ENCODE results near the gene TPR. TPM values are rescaled to one million over a fixed set of nuclear protein-coding genes. Genes with fewer than 3 reads are reported as not detected.

The TPR gene
- 102 and 104 TPM in 2 replicates for total RNA-seq (2021; fragmentation: NEBNext Ultra II Directional; extraction: Animal tissue kit (Norgen Biotek cat#: 25700))
- 51.4 and 57.1 TPM in 2 replicates for polyA plus RNA-seq (2011; rRNA removed)
- polyA plus RNA-seq (2011; cell fraction: cytosol; rRNA removed): 51.5 TPM
- polyA plus RNA-seq (2011; cell fraction: nucleus; rRNA removed): 186 TPM
- polyA plus RNA-seq (2012, experiment 1 of 2): 59.9 to 75.0 TPM (median 73.5 TPM) in 4 replicates
- polyA plus RNA-seq (2012, experiment 2 of 2): 2.5 TPM
- 58.7 TPM for polyA plus RNA-seq (2013, experiment 1 of 2)
- 54.6 TPM for polyA plus RNA-seq (2013, experiment 2 of 2)
- 155 TPM in 2 replicates for polyA minus RNA-seq (2011; rRNA and poly(A)+ RNA removed)
- polyA minus RNA-seq (2011; cell fraction: cytosol; rRNA and poly(A)+ RNA removed): 59.2 TPM
- polyA minus RNA-seq (2011; cell fraction: nucleus; rRNA and poly(A)+ RNA removed): 172 TPM
- long read RNA-seq, experiment 1, partial matches to known transcripts: 33 of 41 reads
- long read RNA-seq, experiment 1, other reads (novel, unspliced or antisense): 8 of 41 reads
- long read RNA-seq, experiment 2, partial matches to known transcripts: 20 of 20 reads
- long read RNA-seq, experiment 2, other reads (novel, unspliced or antisense): 0 of 20 reads

- peak within 1 kb of the TSS; percentile 95 for H4K91ac ChIP-seq (replicated peaks; ENCODE audit: insufficient read length, low read length)
- peak within 1 kb of the TSS; percentile 96 for H3K27ac ChIP-seq (ENCODE audit: low read depth, low read length)
- ChIA-PET POLR2A (ENCODE audit: partially characterized antibody) (interaction anchor here (0.7 to 1.1 kb wide), 11 partner anchors 13 to 262 kb away, joined by 3 to 5 read pairs (median 4); no protein-coding TSS in a partner anchor), CTCF (ENCODE audit: partially characterized antibody) (interaction anchor here (0.5 to 1.9 kb wide), 20 partner anchors 9 to 784 kb away, joined by 3 to 7 read pairs (median 4); no protein-coding TSS in a partner anchor)
- no peaks in the 10 kb centered on the region for H3K23me2 ChIP-seq (ENCODE audit: low read depth, low read length)
- FAIRE-seq (peak; percentile 95), DNase-seq (ENCODE audit: low read depth in 1 of 2, low spot score in 2 of 2) (peak; percentile 95 to 97)
- H4K20me1 ChIP-seq (replicated peaks in 1 of 2; ENCODE audit: control insufficient read depth in 1 of 2, insufficient read depth in 2 of 2, low read length in 2 of 2): no peaks in the 10 kb centered on the region
- peak within 1 kb of the TSS; percentile 83 to 99 (median 96) for H3K4me3 ChIP-seq (ENCODE audit: extremely low read depth in 1 of 4, insufficient read depth in 2 of 4, low read depth in 3 of 4, low read length in 4 of 4)
- H2BK20ac ChIP-seq (ENCODE audit: low read length): no peak within 1 kb of the TSS
- peak within 1 kb of the TSS; percentile 88 for H2BK12ac ChIP-seq (ENCODE audit: low read depth, low read length)
- peak within 1 kb of the TSS; percentile 84 for H3K4ac ChIP-seq (replicated peaks; ENCODE audit: insufficient read length, low read depth, low read length)
- peaks cover 2 to 34% (median 12%) of the 10 kb centered on the region in 4 experiments; a peak in 5 of 8 replicates for H3K36me3 ChIP-seq (ENCODE audit: control insufficient read depth in 2 of 4, insufficient read depth in 4 of 4, low read length in 3 of 4)
- H3K9me3 ChIP-seq (ENCODE audit: insufficient read depth in 2 of 2, low read depth in 1 of 2, low read length in 1 of 2): no peaks in the 10 kb centered on the region
- peak within 1 kb of the TSS; percentile 95 for H2AFZ ChIP-seq (ENCODE audit: low read length)
- no peak within 1 kb of the TSS for H3K23ac ChIP-seq (ENCODE audit: insufficient read length)
- peak within 1 kb of the TSS; percentile 96 for H3K56ac ChIP-seq (replicated peaks; ENCODE audit: insufficient read length, low read depth, low read length)
- H3K18ac ChIP-seq (ENCODE audit: extremely low read depth, low read length): peak within 1 kb of the TSS; percentile 98
- H3K4me2 ChIP-seq (ENCODE audit: insufficient read depth in 1 of 2, low read depth in 2 of 2, low read length in 2 of 2): peak within 1 kb of the TSS; percentile 73 to 78
- 0 out of 2 replicates have a peak, but pooled peaks cover 2% of the 10 kb centered on the region for H3K79me1 ChIP-seq (ENCODE audit: low read depth, low read length)
- peak within 1 kb of the TSS; percentile 98 for H2BK5ac ChIP-seq (ENCODE audit: low read depth, low read length)
- H2BK120ac ChIP-seq (replicated peaks; ENCODE audit: low read depth, low read length): peak within 1 kb of the TSS; percentile 79
- peaks cover 3 to 70% of the 10 kb centered on the region in 2 experiments for H3K79me2 ChIP-seq (ENCODE audit: control insufficient read depth in 1 of 2, insufficient read depth in 2 of 2, low read length in 2 of 2)
- whole genome bisulfite sequencing, 2 experiments (ENCODE audit: extremely low coverage in 1 of 2, insufficient coverage in 1 of 2, insufficient read length in 1 of 2, insufficient replicate concordance in 2 of 2, low coverage in 1 of 2, low lambda C conversion rate in 2 of 2, missing lambda C conversion rate in 1 of 2): 1% methylated on average over 58 of the region's 60 CpGs; no CpG with 5 or more reads in 1 of the 2 experiments
- no peak within 1 kb of the TSS for H2AK5ac ChIP-seq (ENCODE audit: low read depth, low read length)
- H3K9ac ChIP-seq (replicated peaks in 1 of 4; ENCODE audit: extremely low read depth in 1 of 4, low read depth in 3 of 4, low read length in 3 of 4): peak within 1 kb of the TSS; percentile 90 to 97 (median 92)
- H4K5ac ChIP-seq (ENCODE audit: insufficient read length, low read depth, low read length): peak within 1 kb of the TSS; percentile 95
- H3K14ac ChIP-seq (ENCODE audit: insufficient read length): no peak within 1 kb of the TSS
- peak within 1 kb of the TSS; percentile 99 for H4K8ac ChIP-seq (ENCODE audit: extremely low read depth, insufficient read depth, low read length)
- H3K27me3 ChIP-seq (replicated peaks in 1 of 4; ENCODE audit: control insufficient read depth in 3 of 4, extremely low read depth in 1 of 4, insufficient read depth in 3 of 4, low read length in 3 of 4): no peaks in the 10 kb centered on the region
- 0 out of 7 replicates have a peak, but pooled peaks cover 0 to 1% (median 0%) of the 10 kb centered on the region in 4 experiments for H3K4me1 ChIP-seq (replicated peaks in 1 of 4; ENCODE audit: control insufficient read depth in 3 of 4, insufficient read depth in 4 of 4, low read length in 3 of 4)
- no peak within 1 kb of the TSS for H2BK15ac ChIP-seq (ENCODE audit: low read length)
- peak in 1 of 2 experiments; percentile 77; a peak in 2 of 3 replicates for TF ChIP-seq POLR2A (IDR thresholded peaks at IDR 0.05; ENCODE audit: control extremely low read depth in 1 of 2, low read depth in 2 of 2, low read length in 2 of 2)
- peak in 1 of 2 experiments; percentile 10; a peak in 1 of 3 replicates for TF ChIP-seq EP300 (IDR thresholded peaks at IDR 0.05; ENCODE audit: borderline replicate concordance in 1 of 2, low read depth in 2 of 2, low read length in 2 of 2)
- no peak for TF ChIP-seq MAFK (IDR thresholded peaks at IDR 0.05; ENCODE audit: low read depth, low read length)
- peak; percentile 72 to 85 (median 82) for TF ChIP-seq CTCF (IDR thresholded peaks at IDR 0.05; ENCODE audit: control extremely low read depth in 1 of 3, insufficient read depth in 1 of 3, low read depth in 1 of 3, low read length in 3 of 3)
- no peak for TF ChIP-seq SAP30 (IDR thresholded peaks at IDR 0.05; ENCODE audit: insufficient read depth, insufficient replicate concordance, low read length)
Measured at GRCh38 chr1:186375152-186375928, at the start of gene TPR, which contains the start of gene ODR4. TSS of gene TPR (minus strand) at chr1:186375253. CDS start at chr1:186375028, 225 bp downstream. TSS of gene ODR4 (plus strand) at chr1:186375838. CDS start at chr1:186379786, 3,948 bp downstream.
